ENCODE results near the gene OR4B1. TPM values are rescaled to one million over a fixed set of nuclear protein-coding genes. Genes with fewer than 3 reads are reported as not detected.

Gene OR4B1
- total RNA-seq (not detected), polyA plus RNA-seq (not detected)

- Histone ChIP-seq H3K4me3 (ENCODE audit: low read length) (no peak within 1 kb of the TSS), H3K36me3 (ENCODE audit: insufficient read depth, low read length) (no peaks in the 10 kb centered on the region), H3K9me3 (ENCODE audit: low read length) (no peaks in the 10 kb centered on the region), H3K27ac (ENCODE audit: low read depth, low read length) (no peak within 1 kb of the TSS), H3K27me3 (ENCODE audit: insufficient read depth, low read length, poor library complexity, severe bottlenecking) (no peaks in the 10 kb centered on the region), H3K4me1 (ENCODE audit: insufficient read depth, low read length) (no peaks in the 10 kb centered on the region)
- Mint-ChIP-seq H3K27me3 (peaks cover 5 to 10% of the 10 kb centered on the region in 2 donors), H3K4me1 (peaks cover 0 to 2% (median 0%) of the 10 kb centered on the region in 3 donors), H3K4me3 (no peak within 1 kb of the TSS), H3K27ac (no peak within 1 kb of the TSS), H3K9me3 (no peaks in the 10 kb centered on the region), H3K36me3 (no peaks in the 10 kb centered on the region)
- DNase-seq: no peak
- CTCF ChIA-PET: no interaction called here
- POLR2A ChIA-PET: no interaction called here
Observed at GRCh38 chr11:48216510-48216909, at the start of gene OR4B1. Gene OR4B1 (plus strand): TSS chr11:48216810. CDS start chr11:48216810, 0 bp downstream.

GRCh38 chr11:48167380-48167779 lies 49.2 kb upstream of the OR4B1 start:
- H3K27ac Mint-ChIP-seq: peak overlapping the region in 1 of 8 donors; percentile 48
- H3K4me3 Mint-ChIP-seq: no peak overlapping the region
- POLR2A ChIA-PET: no interaction called here
- CTCF ChIA-PET: no interaction called here
- H3K9me3 ChIP-seq (ENCODE audit: low read length): no peaks in the 10 kb centered on the region
- H3K9me3 Mint-ChIP-seq: no peaks in the 10 kb centered on the region
- DNase-seq: no peak
- H3K36me3 Mint-ChIP-seq: peaks cover 4 to 68% (median 35%) of the 10 kb centered on the region in 3 donors
- H3K4me1 Mint-ChIP-seq: peaks cover 17 to 27% (median 22%) of the 10 kb centered on the region in 3 donors
- no peaks in the 10 kb centered on the region for H3K27me3 ChIP-seq (ENCODE audit: insufficient read depth, low read length, poor library complexity, severe bottlenecking)
- H3K4me1 ChIP-seq (ENCODE audit: insufficient read depth, low read length): no peaks in the 10 kb centered on the region
- H3K27me3 Mint-ChIP-seq: no peaks in the 10 kb centered on the region
- H3K4me3 ChIP-seq (ENCODE audit: low read length): no peak overlapping the region
- peaks cover 16% of the 10 kb centered on the region for H3K36me3 ChIP-seq (ENCODE audit: insufficient read depth, low read length)
- H3K27ac ChIP-seq (ENCODE audit: low read depth, low read length): no peak overlapping the region

- H3K4me1 ChIP-seq (ENCODE audit: insufficient read depth, low read length): no peaks in the 10 kb centered on the region
- H3K9me3 ChIP-seq (ENCODE audit: low read length): no peaks in the 10 kb centered on the region
- no peak for DNase-seq
- H3K27ac ChIP-seq (ENCODE audit: low read depth, low read length): no peak overlapping the region
- Mint-ChIP-seq H3K4me1 (peaks cover 21 to 38% (median 30%) of the 10 kb centered on the region in 3 donors), H3K27ac (no peak overlapping the region), H3K4me3 (no peak overlapping the region), H3K36me3 (peaks cover 4 to 53% (median 27%) of the 10 kb centered on the region in 3 donors), H3K27me3 (no peaks in the 10 kb centered on the region), H3K9me3 (no peaks in the 10 kb centered on the region)
- ChIA-PET CTCF (no interaction called here), POLR2A (no interaction called here)
- H3K4me3 ChIP-seq (ENCODE audit: low read length): no peak overlapping the region
- peaks cover 10% of the 10 kb centered on the region for H3K36me3 ChIP-seq (ENCODE audit: insufficient read depth, low read length)
- H3K27me3 ChIP-seq (ENCODE audit: insufficient read depth, low read length, poor library complexity, severe bottlenecking): no peaks in the 10 kb centered on the region
Observed at GRCh38 chr11:48168815-48169214, 47.8 kb upstream of the OR4B1 start.

GRCh38 chr11:48169259-48169658 lies 47.4 kb upstream of the OR4B1 start:
- POLR2A ChIA-PET: no interaction called here
- Mint-ChIP-seq H3K36me3 (peaks cover under 1 to 49% (median 23%) of the 10 kb centered on the region in 3 donors), H3K4me3 (no peak overlapping the region), H3K4me1 (peaks cover 21 to 38% (median 30%) of the 10 kb centered on the region in 3 donors), H3K9me3 (no peaks in the 10 kb centered on the region), H3K27ac (peak overlapping the region in 3 of 8 donors; percentile 36 to 60 (median 54)), H3K27me3 (no peaks in the 10 kb centered on the region)
- H3K27ac ChIP-seq (ENCODE audit: low read depth, low read length): no peak overlapping the region
- H3K27me3 ChIP-seq (ENCODE audit: insufficient read depth, low read length, poor library complexity, severe bottlenecking): no peaks in the 10 kb centered on the region
- no peak overlapping the region for H3K4me3 ChIP-seq (ENCODE audit: low read length)
- H3K4me1 ChIP-seq (ENCODE audit: insufficient read depth, low read length): no peaks in the 10 kb centered on the region
- H3K9me3 ChIP-seq (ENCODE audit: low read length): no peaks in the 10 kb centered on the region
- DNase-seq: no peak
- CTCF ChIA-PET: no interaction called here
- peaks cover 5% of the 10 kb centered on the region for H3K36me3 ChIP-seq (ENCODE audit: insufficient read depth, low read length)

- H3K4me1 Mint-ChIP-seq: peaks cover 21 to 38% (median 30%) of the 10 kb centered on the region in 3 donors
- H3K27me3 ChIP-seq (ENCODE audit: insufficient read depth, low read length, poor library complexity, severe bottlenecking): no peaks in the 10 kb centered on the region
- no peaks in the 10 kb centered on the region for H3K9me3 ChIP-seq (ENCODE audit: low read length)
- H3K27me3 Mint-ChIP-seq: no peaks in the 10 kb centered on the region
- H3K9me3 Mint-ChIP-seq: no peaks in the 10 kb centered on the region
- CTCF ChIA-PET: no interaction called here
- POLR2A ChIA-PET: no interaction called here
- H3K36me3 ChIP-seq (ENCODE audit: insufficient read depth, low read length): peaks cover 3% of the 10 kb centered on the region
- no peaks in the 10 kb centered on the region for H3K4me1 ChIP-seq (ENCODE audit: insufficient read depth, low read length)
- H3K27ac ChIP-seq (ENCODE audit: low read depth, low read length): no peak overlapping the region
- no peak overlapping the region for H3K4me3 Mint-ChIP-seq
- peak overlapping the region in 7 of 8 donors; percentile 23 to 76 (median 58) for H3K27ac Mint-ChIP-seq
- no peak for DNase-seq
- H3K4me3 ChIP-seq (ENCODE audit: low read length): no peak overlapping the region
- H3K36me3 Mint-ChIP-seq: peaks cover 0 to 45% (median 22%) of the 10 kb centered on the region in 3 donors
Observed at GRCh38 chr11:48169717-48170116, 46.9 kb upstream of the OR4B1 start.

- no peak overlapping the region for H3K4me3 ChIP-seq (ENCODE audit: low read length)
- Mint-ChIP-seq H3K4me1 (peaks cover 23 to 38% (median 34%) of the 10 kb centered on the region in 3 donors), H3K27me3 (peaks cover 0 to 2% of the 10 kb centered on the region in 2 donors), H3K27ac (peak overlapping the region; percentile 14 to 88 (median 52)), H3K4me3 (peak overlapping the region in 1 of 7 donors; percentile 36), H3K36me3 (peaks cover 0 to 37% (median 17%) of the 10 kb centered on the region in 3 donors), H3K9me3 (no peaks in the 10 kb centered on the region)
- ChIA-PET CTCF (no interaction called here), POLR2A (no interaction called here)
- H3K27me3 ChIP-seq (ENCODE audit: insufficient read depth, low read length, poor library complexity, severe bottlenecking): no peaks in the 10 kb centered on the region
- no peaks in the 10 kb centered on the region for H3K4me1 ChIP-seq (ENCODE audit: insufficient read depth, low read length)
- H3K9me3 ChIP-seq (ENCODE audit: low read length): no peaks in the 10 kb centered on the region
- no peak for DNase-seq
- no peak overlapping the region for H3K27ac ChIP-seq (ENCODE audit: low read depth, low read length)
- no peaks in the 10 kb centered on the region for H3K36me3 ChIP-seq (ENCODE audit: insufficient read depth, low read length)
Observed at GRCh38 chr11:48170241-48171233, 46.1 kb upstream of the OR4B1 start.

GRCh38 chr11:48172818-48173609 lies 43.6 kb upstream of the OR4B1 start:
- Histone ChIP-seq H3K27me3 (ENCODE audit: insufficient read depth, low read length, poor library complexity, severe bottlenecking) (no peaks in the 10 kb centered on the region), H3K27ac (ENCODE audit: low read depth, low read length) (no peak overlapping the region), H3K36me3 (ENCODE audit: insufficient read depth, low read length) (no peaks in the 10 kb centered on the region), H3K4me1 (ENCODE audit: insufficient read depth, low read length) (no peaks in the 10 kb centered on the region), H3K9me3 (ENCODE audit: low read length) (no peaks in the 10 kb centered on the region), H3K4me3 (ENCODE audit: low read length) (no peak overlapping the region)
- POLR2A ChIA-PET: no interaction called here
- peak; percentile 23 to 68 (median 37) for DNase-seq
- Mint-ChIP-seq H3K4me1 (peaks cover 23 to 38% (median 34%) of the 10 kb centered on the region in 3 donors), H3K36me3 (peaks cover 0 to 16% (median 3%) of the 10 kb centered on the region in 3 donors), H3K4me3 (no peak overlapping the region), H3K27me3 (peaks cover 0 to 2% of the 10 kb centered on the region in 2 donors), H3K27ac (peak overlapping the region in 4 of 8 donors; percentile 15 to 33 (median 21)), H3K9me3 (no peaks in the 10 kb centered on the region)
- CTCF ChIA-PET: interaction anchor here (0.5 to 1.9 kb wide), 6 partner anchors 9 to 275 kb away, joined by 3 to 6 read pairs (median 3); no protein-coding TSS in a partner anchor
